Measurements from ENCODE around the gene AKAP11.

DNA sequence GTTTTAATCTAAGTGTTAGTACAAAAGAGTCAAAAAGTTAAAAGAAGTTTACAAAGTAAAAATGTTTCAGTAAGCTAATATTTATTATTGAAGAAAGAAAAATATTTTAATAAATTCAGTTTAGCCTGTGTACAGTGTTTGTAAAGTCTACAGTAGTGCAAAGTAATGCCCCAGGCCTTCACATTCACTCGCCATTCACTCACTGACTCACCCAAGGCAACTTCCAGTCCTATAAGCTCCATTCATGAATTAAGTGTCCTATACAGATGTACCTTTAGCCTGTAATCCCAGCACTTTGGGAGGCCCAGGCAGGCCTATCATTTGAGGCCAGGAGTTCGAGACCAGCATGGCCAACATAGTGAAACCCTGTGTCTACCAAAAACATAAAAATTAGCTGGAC, 24.1 kb upstream of the AKAP11 start:
- TF ChIP-seq, protein P1, sequence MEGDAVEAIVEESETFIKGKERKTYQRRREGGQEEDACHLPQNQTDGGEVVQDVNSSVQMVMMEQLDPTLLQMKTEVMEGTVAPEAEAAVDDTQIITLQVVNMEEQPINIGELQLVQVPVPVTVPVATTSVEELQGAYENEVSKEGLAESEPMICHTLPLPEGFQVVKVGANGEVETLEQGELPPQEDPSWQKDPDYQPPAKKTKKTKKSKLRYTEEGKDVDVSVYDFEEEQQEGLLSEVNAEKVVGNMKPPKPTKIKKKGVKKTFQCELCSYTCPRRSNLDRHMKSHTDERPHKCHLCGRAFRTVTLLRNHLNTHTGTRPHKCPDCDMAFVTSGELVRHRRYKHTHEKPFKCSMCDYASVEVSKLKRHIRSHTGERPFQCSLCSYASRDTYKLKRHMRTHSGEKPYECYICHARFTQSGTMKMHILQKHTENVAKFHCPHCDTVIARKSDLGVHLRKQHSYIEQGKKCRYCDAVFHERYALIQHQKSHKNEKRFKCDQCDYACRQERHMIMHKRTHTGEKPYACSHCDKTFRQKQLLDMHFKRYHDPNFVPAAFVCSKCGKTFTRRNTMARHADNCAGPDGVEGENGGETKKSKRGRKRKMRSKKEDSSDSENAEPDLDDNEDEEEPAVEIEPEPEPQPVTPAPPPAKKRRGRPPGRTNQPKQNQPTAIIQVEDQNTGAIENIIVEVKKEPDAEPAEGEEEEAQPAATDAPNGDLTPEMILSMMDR (optimal IDR thresholded peaks at IDR 0.05 in 1 of 3, IDR thresholded peaks at IDR 0.05 in 1 of 3, conservative IDR thresholded peaks at IDR 0.05 in 1 of 3; ENCODE audit: extremely low read depth in 1 of 3, insufficient read depth in 2 of 3, low read length in 3 of 3) = no peak
- no peak for TF ChIP-seq EZH2 (IDR thresholded peaks at IDR 0.05; ENCODE audit: low read length)
